Endothelial cell (in vitro differentiated cells): ENCODE results near the gene MPST. TPM values are rescaled to one million over a fixed set of nuclear protein-coding genes. Genes with fewer than 3 reads are reported as not detected.

ENCODE experiments used
- DNase-seq: peaks from one replicate; pipeline ENCODE4 v3.0.0; 2021; ENCODE audit warnings: low spot score
- H3K27ac Mint-ChIP-seq: one replicate; pipeline ENCODE4 v1.8.0; 2021; ENCODE audit warnings: mixed read lengths, inconsistent platforms; ENCODE audit not compliant: unreplicated experiment
- H3K27me3 Mint-ChIP-seq: one replicate; pipeline ENCODE4 v1.8.0; 2021; ENCODE audit warnings: mild to moderate bottlenecking, moderate library complexity, mixed read lengths, inconsistent platforms; ENCODE audit not compliant: unreplicated experiment
- H3K36me3 Mint-ChIP-seq: one replicate; pipeline ENCODE4 v1.8.0; 2021; ENCODE audit warnings: mild to moderate bottlenecking, low read depth, mixed read lengths, inconsistent platforms; ENCODE audit not compliant: unreplicated experiment
- H3K4me1 Mint-ChIP-seq: one replicate; pipeline ENCODE4 v1.8.0; 2021; ENCODE audit warnings: mild to moderate bottlenecking, mixed read lengths, inconsistent platforms; ENCODE audit not compliant: unreplicated experiment
- H3K4me3 Mint-ChIP-seq: one replicate; pipeline ENCODE4 v1.8.0; 2021; ENCODE audit warnings: mild to moderate bottlenecking, mixed read lengths, inconsistent platforms; ENCODE audit not compliant: unreplicated experiment
- H3K9me3 Mint-ChIP-seq: one replicate; pipeline ENCODE4 v1.8.0; 2021; ENCODE audit warnings: mixed read lengths, inconsistent platforms; ENCODE audit not compliant: unreplicated experiment
- CTCF ChIP-seq: fragments of 200-600 bp; sonication (generic); IDR thresholded peaks from one replicate; pipeline ENCODE4 v1.5.0; 2021; ENCODE audit warnings: antibody characterized with exemption; ENCODE audit not compliant: unreplicated experiment
- total RNA-seq: library from RNA; stranded (reverse); fragmentation: NEBNext Ultra II Directional; extraction: Animal tissue kit (Norgen Biotek cat#: 25700); gene quantifications from one replicate; pipeline ENCODE4 v1.2.1, GENCODE V29; 2021; ENCODE audit not compliant: unreplicated experiment

Gene MPST
- total RNA-seq, 1 donor from 2014 or later: 78.7 TPM

- Mint-ChIP-seq H3K4me1 (peaks cover 7% of the 10 kb centered on the region), H3K36me3 (no peaks in the 10 kb centered on the region), H3K9me3 (no peaks in the 10 kb centered on the region), H3K27ac (no peak overlapping the region), H3K4me3 (no peak overlapping the region), H3K27me3 (peaks cover 7% of the 10 kb centered on the region)
- no peak for DNase-seq
- TF ChIP-seq CTCF: no peak
Observed at GRCh38 chr22:37049224-37049623, 29.7 kb downstream of the MPST start.

DNA sequence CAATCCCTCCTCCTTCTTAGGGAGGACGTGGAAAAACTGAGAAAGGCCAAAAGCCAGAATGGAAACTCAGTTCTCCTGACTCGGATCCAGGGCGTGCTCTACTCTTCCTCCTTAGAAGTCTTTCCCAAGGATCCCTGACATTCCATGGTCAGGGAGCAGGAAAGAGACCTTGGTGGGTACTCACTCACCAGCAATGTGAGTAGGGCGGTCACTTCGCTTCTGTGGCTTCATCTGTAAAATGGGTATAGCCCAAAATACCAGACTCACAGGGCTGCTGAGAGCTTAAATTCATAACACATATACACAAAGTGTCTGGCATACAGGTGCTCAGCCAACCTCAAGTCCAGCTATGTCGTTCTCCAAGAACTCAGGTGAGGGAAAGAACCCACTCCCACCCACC lies 31.4 kb downstream of the MPST start:
- no peak for TF ChIP-seq CTCF
- H3K27me3 Mint-ChIP-seq: peaks cover 7% of the 10 kb centered on the region

DNA sequence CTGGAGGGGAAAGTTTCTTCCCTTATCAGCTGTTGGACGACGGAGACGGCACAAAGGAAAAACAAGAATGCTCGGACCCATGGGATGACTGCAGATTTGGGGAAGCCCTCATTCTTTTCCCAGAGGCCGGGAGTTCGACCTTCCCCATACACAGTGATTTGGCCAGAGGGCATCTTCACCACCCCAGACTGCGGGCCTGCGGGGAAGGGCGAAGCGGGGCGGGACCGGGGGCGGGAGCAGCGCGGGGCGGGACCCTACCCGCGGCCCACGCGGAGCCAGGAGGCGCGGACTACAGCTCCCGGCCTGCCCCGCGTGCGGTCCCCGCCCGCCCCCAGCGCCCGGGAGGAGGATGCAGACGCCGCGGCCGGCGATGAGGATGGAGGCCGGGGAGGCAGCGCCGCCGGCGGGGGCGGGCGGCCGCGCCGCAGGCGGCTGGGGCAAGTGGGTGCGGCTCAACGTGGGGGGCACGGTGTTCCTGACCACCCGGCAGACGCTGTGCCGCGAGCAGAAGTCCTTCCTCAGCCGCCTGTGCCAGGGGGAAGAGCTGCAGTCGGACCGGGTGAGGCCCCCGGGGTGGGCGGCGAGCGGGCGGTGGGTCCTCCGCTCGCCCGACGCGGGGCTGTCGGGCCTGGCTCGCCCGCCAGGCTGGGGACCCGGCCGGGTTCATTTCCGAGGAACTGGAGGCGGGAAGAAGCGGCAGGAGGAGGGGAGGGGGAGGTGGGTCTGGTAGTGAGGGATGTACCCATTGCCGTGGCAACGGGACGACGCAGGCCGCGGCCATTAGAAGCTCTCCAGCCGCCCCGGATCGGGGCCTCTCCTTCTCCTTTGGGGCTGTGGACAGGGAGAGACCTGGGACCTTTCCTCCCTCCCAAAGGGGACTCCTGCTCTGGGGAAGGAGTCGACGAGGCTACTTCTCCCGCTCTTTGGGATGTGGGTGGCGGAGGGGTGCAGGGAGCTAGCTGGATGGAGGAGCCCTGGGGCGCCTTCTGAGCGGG lies 32.1 kb downstream of the MPST start, which contains the start of gene KCTD17:
KCTD17 (plus strand) TSS at position 352 of the 995 bp plus-strand sequence; CDS start at position 371, 19 bp downstream.
- peaks cover 7% of the 10 kb centered on the region for H3K4me1 Mint-ChIP-seq
- TF ChIP-seq CTCF: no peak
- peak within 1 kb of the TSS; percentile 88 for H3K4me3 Mint-ChIP-seq
- H3K9me3 Mint-ChIP-seq: no peaks in the 10 kb centered on the region
- peak; percentile 72 for DNase-seq
- peaks cover 5% of the 10 kb centered on the region for H3K36me3 Mint-ChIP-seq
- H3K27me3 Mint-ChIP-seq: peaks cover 11% of the 10 kb centered on the region
- peak within 1 kb of the TSS; percentile 39 for H3K27ac Mint-ChIP-seq

More for the DNA sequence above, 31.4 kb downstream of the MPST start:
- Mint-ChIP-seq H3K36me3 (peaks cover 5% of the 10 kb centered on the region), H3K4me3 (peak overlapping the region; percentile 88), H3K9me3 (no peaks in the 10 kb centered on the region), H3K4me1 (peaks cover 7% of the 10 kb centered on the region), H3K27ac (no peak overlapping the region)
- no peak for DNase-seq

GRCh38 chr22:37052386-37053309 lies 33.1 kb downstream of the MPST start:
- peak overlapping the region; percentile 39 for H3K27ac Mint-ChIP-seq

More at GRCh38 chr22:37052386-37053309, 33.1 kb downstream of the MPST start:
- peaks cover 11% of the 10 kb centered on the region for H3K27me3 Mint-ChIP-seq
- H3K36me3 Mint-ChIP-seq: peaks cover 6% of the 10 kb centered on the region
- DNase-seq: no peak
- H3K4me3 Mint-ChIP-seq: peak overlapping the region; percentile 87
- H3K9me3 Mint-ChIP-seq: no peaks in the 10 kb centered on the region
- H3K4me1 Mint-ChIP-seq: peaks cover 7% of the 10 kb centered on the region
- TF ChIP-seq CTCF: no peak
